GM12872 (cell line): ENCODE measurements around the gene RPL28.

Source experiments
- TF ChIP-seq, protein P1 (sequence below): IDR thresholded peaks from 3 replicates; pipeline ENCODE4 v1.5.1; 2011; ENCODE audit warnings: low read depth, mild to moderate bottlenecking, low read length, moderate library complexity; ENCODE audit not compliant: insufficient read depth

RPL28 gene

DNA sequence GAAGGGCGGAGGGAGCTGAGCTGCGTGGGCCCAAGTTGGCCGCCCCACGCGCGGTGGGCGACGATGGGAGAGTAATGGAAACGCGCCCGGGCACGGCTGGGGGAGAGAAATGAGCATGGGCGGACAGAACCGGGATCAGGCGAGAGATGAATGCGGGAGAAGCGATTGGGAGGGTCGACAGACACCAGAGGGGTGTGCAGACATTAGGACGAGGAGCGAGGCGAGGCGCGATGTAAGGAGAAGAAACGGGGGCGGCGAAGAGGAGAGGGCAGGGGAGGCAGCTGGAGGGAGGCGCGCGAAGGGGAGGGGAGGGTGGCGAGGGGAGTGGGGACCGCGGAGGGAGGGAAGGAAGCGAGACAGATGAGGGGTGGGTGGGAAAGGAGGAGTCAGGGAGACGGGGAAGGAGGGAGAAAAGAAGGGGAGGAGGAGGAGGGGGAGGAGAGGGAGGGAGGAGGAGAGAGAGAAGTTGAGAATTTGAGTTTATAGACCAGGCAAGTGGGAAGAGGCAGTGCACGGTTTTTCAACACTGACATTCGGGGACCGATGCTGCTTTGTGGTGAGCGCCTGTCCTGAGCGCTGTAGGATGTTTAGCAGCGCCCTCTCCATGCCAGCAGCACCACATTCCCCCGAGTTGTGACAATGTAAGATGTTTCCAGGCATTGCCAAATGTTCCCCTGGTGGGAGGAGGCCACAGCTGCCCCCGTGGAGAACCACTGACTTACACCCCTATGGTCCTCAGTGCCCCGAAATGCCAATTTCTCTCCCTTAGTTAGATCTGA lies 57.5 kb downstream of the RPL28 start, which contains the start of gene SHISA7:
SHISA7 (minus strand) TSS at position 256 of the 779 bp plus-strand sequence. CDS start 437 bp downstream, outside the sequence.
- TF ChIP-seq, protein P1, sequence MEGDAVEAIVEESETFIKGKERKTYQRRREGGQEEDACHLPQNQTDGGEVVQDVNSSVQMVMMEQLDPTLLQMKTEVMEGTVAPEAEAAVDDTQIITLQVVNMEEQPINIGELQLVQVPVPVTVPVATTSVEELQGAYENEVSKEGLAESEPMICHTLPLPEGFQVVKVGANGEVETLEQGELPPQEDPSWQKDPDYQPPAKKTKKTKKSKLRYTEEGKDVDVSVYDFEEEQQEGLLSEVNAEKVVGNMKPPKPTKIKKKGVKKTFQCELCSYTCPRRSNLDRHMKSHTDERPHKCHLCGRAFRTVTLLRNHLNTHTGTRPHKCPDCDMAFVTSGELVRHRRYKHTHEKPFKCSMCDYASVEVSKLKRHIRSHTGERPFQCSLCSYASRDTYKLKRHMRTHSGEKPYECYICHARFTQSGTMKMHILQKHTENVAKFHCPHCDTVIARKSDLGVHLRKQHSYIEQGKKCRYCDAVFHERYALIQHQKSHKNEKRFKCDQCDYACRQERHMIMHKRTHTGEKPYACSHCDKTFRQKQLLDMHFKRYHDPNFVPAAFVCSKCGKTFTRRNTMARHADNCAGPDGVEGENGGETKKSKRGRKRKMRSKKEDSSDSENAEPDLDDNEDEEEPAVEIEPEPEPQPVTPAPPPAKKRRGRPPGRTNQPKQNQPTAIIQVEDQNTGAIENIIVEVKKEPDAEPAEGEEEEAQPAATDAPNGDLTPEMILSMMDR, result no peak

DNA sequence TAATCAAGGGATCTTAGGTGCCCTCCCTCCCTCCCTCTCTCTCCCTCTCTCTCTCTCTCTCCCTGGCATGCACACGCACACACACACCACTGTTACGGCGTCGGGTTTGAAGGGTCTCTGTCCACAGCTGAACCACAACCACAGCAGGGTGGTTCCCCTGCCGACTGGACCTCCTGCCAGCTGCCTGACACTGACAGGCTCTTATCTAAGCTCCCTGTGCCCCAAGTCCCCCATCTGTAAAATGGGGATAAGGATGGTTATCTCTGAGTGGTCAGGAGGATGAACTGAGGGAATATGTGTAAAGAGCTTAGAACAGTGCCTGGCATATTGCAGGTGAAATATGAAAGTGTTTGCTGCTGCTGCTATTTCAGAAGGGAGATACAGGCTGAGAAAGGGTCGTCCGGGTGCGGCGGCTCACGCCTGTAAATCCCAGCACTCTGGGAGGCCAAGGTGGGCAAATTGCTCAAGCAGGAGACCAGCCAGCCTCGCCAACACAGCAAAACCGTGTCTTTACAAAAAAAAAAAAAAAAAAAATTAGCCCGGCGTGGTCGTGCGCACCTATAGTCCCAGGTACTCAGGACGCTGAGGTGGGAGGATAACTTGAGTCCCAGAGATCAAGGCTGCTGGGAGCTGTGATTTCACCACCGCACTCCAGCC lies 58.2 kb downstream of the RPL28 start:
- TF ChIP-seq, protein P1, result no peak

DNA sequence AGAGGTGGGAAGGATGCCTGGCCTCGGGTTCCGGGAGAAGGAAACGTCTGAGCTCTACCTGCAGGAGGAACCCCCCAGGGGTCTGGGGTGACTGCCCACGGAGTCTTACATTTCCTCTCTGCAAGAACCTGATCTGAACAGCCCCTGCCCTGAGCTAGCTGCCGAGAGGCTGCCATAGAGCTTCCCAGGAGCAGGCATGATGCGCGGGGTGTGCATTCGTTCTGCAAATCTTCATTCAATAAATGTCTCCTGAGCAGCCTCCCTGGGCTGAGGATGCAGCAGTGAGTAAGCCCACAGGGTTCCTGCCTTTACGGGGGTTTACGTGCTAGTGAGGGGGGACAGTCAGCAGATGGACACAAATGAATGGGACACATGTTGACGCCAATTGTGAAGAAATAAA lies 58.9 kb downstream of the RPL28 start:
- TF ChIP-seq, protein P1, result no peak

DNA sequence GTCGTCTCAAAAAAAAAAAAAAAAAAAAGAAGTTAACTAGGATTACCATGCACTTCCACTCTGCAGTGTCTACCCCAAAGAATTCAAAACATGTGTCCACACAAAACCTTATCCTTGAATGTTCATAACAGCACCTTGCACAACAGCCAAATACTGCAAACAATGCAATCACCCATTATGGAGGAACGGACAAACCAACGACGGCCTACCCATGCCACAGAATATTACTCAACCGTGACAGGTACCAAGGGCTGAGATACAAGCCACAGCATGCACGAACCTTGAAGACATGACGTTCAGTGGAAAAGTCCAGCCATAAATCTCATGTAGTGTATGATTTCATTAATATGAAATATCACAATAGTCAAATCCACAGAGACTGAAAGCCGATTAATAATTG lies 60.3 kb downstream of the RPL28 start:
- TF ChIP-seq, protein P1, result no peak

DNA sequence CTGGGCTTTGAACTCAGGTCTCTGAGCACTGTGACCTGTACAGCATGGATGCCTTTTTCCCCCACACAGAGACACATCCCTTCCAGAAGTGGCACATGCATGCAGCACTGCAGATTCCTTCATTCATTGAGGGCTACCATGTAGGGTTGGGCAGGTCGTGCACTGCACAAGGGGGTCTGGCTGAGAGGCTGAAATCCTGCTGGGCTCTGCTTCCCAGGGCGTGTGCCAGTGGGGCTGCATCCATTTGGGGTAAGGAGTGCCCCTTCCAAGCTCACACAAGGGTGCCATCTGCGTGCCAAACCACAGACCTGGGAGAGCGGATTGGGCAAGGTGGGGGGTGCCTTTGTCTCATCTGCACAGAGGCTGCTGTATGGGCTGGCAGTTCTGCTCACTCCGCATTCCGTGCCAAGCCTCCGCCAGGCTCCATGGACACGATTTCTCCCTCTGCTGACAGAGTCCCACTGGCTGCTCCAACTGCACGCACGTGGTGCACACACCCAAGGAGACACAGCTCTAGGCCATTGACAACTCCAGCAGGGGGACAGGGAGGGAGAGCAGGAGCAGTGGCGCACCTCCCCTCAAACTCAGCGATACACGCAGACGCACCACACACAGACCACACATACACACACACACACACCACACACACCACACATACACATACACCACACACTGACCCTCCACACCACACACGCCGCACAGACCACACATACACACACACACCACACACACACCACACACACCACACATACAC lies 61.9 kb downstream of the RPL28 start:
- TF ChIP-seq, protein P1, result no peak

DNA sequence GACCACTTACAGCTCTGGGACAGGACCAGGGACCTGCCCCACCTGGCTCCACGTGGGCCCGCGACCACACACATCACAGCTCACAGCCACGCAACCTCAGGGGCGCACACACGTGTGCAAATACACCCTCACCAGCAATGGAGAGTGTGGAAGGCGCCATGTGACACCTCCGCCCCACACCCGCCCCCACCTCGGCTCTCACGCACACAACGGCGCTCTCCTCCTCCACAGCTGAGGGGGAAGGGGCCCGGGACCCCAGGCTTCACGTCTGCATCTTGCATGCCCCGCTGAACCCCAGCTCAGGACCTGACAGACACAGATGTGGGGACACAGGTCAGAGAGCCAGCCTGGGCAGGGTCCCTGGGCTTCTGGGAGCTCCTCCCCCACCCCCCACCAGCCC lies 63.7 kb downstream of the RPL28 start:
- TF ChIP-seq, protein P1, result no peak
